Activated naive CD8-positive, alpha-beta T cell treated with anti-CD3 and anti-CD28 coated beads, Interleukin-2, amount 10 ng/mL, durations not matched to agents 7 days and 5 days (primary cell): Measurements from ENCODE around the gene CCDC6. TPM values are rescaled to one million over a fixed set of nuclear protein-coding genes. Genes with fewer than 3 reads are reported as not detected.

Source experiments
- ATAC-seq: fragments of 150-1000 bp; cut with Tn5 transposase; one replicate; pipeline ENCODE4 v1.10.0; 2021; ENCODE audit warnings: low read depth, moderate library complexity
- POLR2A ChIA-PET: fragments of 350-600 bp; sonication (Branson Sonifier 250); formaldehyde crosslinking; loops from one replicate; lab custom pipeline; 2021; ENCODE audit warnings: antibody characterized with exemption; lab: Charles Lee
- DNase-seq: peaks from one replicate; pipeline ENCODE4 v3.0.0; 2021
- H3K27ac Mint-ChIP-seq: one replicate; pipeline ENCODE4 v1.8.0; 2022; ENCODE audit warnings: mild to moderate bottlenecking, mixed read lengths
- H3K27me3 Mint-ChIP-seq: one replicate; pipeline ENCODE4 v1.8.0; 2022; ENCODE audit warnings: mild to moderate bottlenecking, moderate library complexity, mixed read lengths
- H3K36me3 Mint-ChIP-seq: one replicate; pipeline ENCODE4 v1.8.0; 2021; ENCODE audit warnings: mild to moderate bottlenecking, mixed read lengths
- H3K4me1 Mint-ChIP-seq: one replicate; pipeline ENCODE4 v1.8.0; 2021; ENCODE audit warnings: mixed read lengths
- H3K4me3 Mint-ChIP-seq: one replicate; pipeline ENCODE4 v1.8.0; 2022; ENCODE audit warnings: mild to moderate bottlenecking, moderate library complexity, mixed read lengths
- H3K9me3 Mint-ChIP-seq: one replicate; pipeline ENCODE4 v1.8.0; 2021; ENCODE audit warnings: mixed read lengths
- total RNA-seq, 2 experiments: library from RNA; stranded (reverse); gene quantifications; one replicate each; pipeline ENCODE4 v1.2.3, GENCODE V29; 2021

The CCDC6 gene
- total RNA-seq, 2 experiments from 2014 or later: 20.4 to 21.4 TPM

DNA sequence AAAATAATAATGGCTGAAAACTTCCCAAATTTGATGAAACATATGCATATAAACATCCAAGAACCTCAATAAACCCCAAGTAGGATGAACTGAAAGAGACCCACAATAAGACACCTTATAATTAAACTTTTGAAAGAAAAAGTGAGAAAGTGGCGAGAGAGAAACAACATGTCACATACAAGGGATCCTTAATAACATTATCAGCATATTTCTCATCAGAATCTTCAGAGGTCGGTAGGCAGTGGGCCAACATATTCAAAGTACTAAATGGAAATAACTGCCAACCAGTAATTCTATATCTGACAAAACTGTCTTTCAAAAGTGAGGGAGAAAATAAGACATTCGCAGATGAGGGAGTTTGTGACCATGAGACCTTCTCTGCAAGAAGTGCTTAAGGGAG, 16.6 kb upstream of the CCDC6 start:
- H3K9me3 Mint-ChIP-seq: peaks cover 16% of the 10 kb centered on the region
- peaks cover 9% of the 10 kb centered on the region for H3K27me3 Mint-ChIP-seq
- ATAC-seq (no peak), DNase-seq (no peak)
- POLR2A ChIA-PET: no interaction called here
- H3K27ac Mint-ChIP-seq: no peak overlapping the region
- no peak overlapping the region for H3K4me3 Mint-ChIP-seq
- H3K36me3 Mint-ChIP-seq: peaks cover 2% of the 10 kb centered on the region
- H3K4me1 Mint-ChIP-seq: no peaks in the 10 kb centered on the region

DNA sequence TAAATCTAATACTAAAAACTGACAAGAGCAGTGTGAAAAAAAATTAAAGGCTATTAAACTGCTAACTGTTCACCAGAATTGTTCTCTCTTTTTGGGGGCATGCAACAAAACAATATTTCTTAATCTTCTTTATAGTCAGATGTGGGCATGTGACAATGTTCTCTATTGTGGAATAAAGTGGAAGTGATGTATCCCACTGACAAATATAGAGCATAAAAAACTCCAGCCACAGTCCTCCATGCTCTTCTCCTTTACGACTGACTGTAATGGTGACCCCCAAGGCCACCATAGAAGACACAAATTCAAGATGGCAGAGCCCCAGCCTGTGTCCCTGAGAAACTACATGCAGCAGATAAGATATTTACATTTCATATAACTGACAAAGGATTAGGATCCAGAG, 11.6 kb upstream of the CCDC6 start:
- Mint-ChIP-seq H3K36me3 (peaks cover 2% of the 10 kb centered on the region), H3K27ac (no peak overlapping the region), H3K4me3 (no peak overlapping the region), H3K4me1 (no peaks in the 10 kb centered on the region), H3K27me3 (peaks cover 10% of the 10 kb centered on the region), H3K9me3 (peaks cover 13% of the 10 kb centered on the region)
- DNase-seq: no peak
- POLR2A ChIA-PET: no interaction called here
- no peak for ATAC-seq

DNA sequence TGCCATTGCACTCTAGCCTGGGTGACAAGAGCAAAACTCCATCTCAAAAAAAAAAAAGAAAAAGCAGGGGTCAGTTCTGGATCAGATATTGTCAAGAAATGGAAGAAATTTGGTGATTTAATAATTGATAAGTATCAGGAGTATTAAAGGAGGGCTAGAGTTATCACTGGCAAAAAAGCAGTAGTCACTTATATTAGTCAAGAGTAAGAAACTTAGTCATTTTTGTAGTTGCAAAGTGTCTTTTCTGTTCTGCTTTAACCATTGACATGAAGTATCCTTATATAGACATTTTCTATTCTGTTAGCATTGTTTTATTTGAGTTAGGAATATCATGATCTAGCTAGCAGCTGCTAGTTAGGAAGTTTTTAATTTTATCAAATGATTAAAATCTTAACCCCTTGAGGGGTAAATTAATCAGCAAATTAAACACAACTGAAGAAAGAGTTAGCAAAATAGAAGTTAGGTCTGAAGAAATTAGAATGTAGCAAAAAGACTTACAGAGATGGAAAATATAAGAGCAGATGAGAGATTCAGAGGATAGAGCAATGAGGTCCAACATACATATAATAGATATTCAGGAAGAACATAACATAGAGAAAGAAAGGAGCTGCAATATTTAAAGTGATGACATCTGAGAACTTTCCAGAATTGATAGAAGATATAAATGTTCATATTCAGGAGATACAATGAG, 7.3 kb upstream of the CCDC6 start:
- Mint-ChIP-seq H3K4me3 (no peak overlapping the region), H3K4me1 (peaks cover 2% of the 10 kb centered on the region), H3K36me3 (no peaks in the 10 kb centered on the region), H3K9me3 (peaks cover 7% of the 10 kb centered on the region), H3K27me3 (peaks cover 5% of the 10 kb centered on the region), H3K27ac (no peak overlapping the region)
- POLR2A ChIA-PET: no interaction called here
- no peak for ATAC-seq
- no peak for DNase-seq

DNA sequence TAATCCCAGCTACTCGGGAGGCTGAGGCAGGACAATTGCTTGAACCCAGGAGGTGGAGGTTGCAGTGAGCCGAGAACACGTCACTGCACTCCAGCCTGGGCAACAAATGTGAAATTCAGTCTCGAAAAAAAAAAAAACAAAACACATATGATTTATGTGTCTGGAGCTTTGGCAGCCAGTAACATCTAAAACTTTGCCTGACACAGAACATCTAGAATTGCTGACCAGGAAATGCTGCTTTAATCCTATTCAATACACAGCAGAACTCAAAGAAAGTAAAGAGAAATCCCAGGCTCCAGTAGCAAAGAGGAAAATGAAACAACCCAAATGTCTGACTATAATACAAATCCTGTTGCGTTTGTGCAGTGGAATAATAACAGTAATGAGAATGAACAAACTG, 4.5 kb upstream of the CCDC6 start:
- ATAC-seq (no peak), DNase-seq (no peak)
- no peaks in the 10 kb centered on the region for H3K36me3 Mint-ChIP-seq
- peaks cover 5% of the 10 kb centered on the region for H3K27me3 Mint-ChIP-seq
- H3K4me1 Mint-ChIP-seq: peaks cover 18% of the 10 kb centered on the region
- H3K4me3 Mint-ChIP-seq: no peak overlapping the region
- peaks cover 7% of the 10 kb centered on the region for H3K9me3 Mint-ChIP-seq
- POLR2A ChIA-PET: no interaction called here
- no peak overlapping the region for H3K27ac Mint-ChIP-seq

DNA sequence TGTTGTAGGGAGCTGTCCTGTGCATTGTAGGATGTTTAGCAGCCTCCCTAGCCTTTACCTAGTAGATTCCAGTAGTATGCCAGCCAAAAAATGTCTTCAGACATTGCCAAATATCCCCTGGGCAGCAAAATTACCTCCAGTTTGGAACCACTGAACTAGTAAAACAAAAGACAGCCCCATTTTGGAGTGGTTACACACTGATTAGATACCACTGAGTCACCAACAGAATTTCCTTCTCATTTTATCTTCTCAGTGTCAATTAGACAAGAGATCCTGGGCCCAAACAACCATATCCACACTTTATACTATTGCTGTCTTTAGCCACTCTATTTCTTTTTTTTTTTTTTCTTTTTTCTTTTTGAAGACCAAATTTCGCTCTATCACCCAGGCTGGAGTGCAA, 3.5 kb upstream of the CCDC6 start:
- Mint-ChIP-seq H3K9me3 (peaks cover 7% of the 10 kb centered on the region), H3K36me3 (no peaks in the 10 kb centered on the region), H3K4me3 (no peak overlapping the region), H3K4me1 (peaks cover 25% of the 10 kb centered on the region), H3K27ac (no peak overlapping the region), H3K27me3 (peaks cover 2% of the 10 kb centered on the region)
- DNase-seq (no peak), ATAC-seq (no peak)
- POLR2A ChIA-PET: no interaction called here

DNA sequence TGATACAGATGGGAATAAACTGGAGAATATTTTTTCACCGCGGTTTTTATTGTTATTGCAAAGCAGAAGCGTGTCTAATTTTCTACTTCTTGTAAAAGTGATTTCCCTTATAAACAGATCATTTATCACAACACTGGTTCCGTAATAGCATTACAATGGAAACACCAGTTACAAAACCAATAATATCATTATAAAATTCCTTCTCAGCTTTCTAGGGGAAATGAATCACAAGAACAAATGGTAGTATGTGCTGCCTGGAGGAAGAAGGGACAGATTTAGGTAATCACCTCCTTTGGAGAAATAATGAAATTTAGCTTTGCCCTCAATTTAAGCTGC, 2.4 kb upstream of the CCDC6 start:
- Mint-ChIP-seq H3K4me3 (peak overlapping the region; percentile 94), H3K27ac (peak overlapping the region; percentile 96), H3K4me1 (peaks cover 34% of the 10 kb centered on the region), H3K27me3 (peaks cover under 1% of the 10 kb centered on the region), H3K36me3 (no peaks in the 10 kb centered on the region), H3K9me3 (peaks cover 6% of the 10 kb centered on the region)
- DNase-seq: no peak
- no peak for ATAC-seq
- POLR2A ChIA-PET: interaction anchor here (1.6 kb wide), 1 partner anchor 283 kb away, joined by 6 read pairs; no protein-coding TSS in a partner anchor

DNA sequence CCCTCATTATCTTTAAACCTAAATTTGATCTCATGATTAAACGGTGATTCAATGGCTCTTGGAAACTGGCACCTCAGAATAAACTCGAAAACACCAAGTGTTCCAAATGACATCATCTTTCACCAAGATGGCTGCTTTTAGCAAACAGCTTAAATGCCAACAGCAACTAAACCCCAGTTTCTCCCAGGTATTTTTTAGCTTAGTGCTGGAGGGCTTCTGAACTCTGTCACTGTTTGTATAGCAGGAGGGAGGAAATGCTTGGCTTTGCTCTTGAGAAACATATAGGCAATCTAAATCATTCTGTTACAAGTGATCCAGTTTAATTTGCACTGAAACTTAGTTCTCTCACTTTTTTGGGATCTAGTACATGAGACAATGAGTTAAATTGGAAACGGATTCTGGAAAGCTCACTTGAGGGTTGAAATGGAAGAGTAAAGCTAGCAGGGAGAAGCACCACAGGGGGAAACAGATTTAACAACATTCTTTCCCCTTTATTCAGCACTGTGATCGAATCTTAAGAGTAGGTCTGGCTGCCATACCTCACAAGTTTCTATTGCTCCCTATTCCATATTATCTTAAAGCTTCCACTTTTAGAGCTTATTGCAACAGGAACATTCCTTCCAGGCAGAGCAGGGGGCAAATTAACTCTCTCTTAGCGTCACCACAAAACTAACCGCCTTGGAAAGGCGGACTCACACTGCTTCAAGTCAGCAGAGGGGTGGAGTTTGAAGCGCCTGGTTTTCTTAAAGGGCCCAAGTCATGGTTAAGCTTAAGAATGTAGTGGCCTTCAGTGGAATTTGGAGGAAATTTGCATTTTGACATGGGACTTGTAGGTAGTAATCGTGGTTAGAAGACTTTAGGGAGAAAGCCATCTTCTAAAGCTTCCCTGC, 1.8 kb upstream of the CCDC6 start:
- H3K27ac Mint-ChIP-seq: peak overlapping the region; percentile 96
- no peaks in the 10 kb centered on the region for H3K36me3 Mint-ChIP-seq
- POLR2A ChIA-PET: interaction anchor here (0.8 to 1.6 kb wide), 2 partner anchors 35 to 282 kb away, joined by 3 to 6 read pairs; no protein-coding TSS in a partner anchor
- DNase-seq: no peak
- ATAC-seq: no peak
- peak overlapping the region; percentile 94 for H3K4me3 Mint-ChIP-seq
- H3K27me3 Mint-ChIP-seq: no peaks in the 10 kb centered on the region
- H3K9me3 Mint-ChIP-seq: peaks cover 4% of the 10 kb centered on the region
- peaks cover 37% of the 10 kb centered on the region for H3K4me1 Mint-ChIP-seq

DNA sequence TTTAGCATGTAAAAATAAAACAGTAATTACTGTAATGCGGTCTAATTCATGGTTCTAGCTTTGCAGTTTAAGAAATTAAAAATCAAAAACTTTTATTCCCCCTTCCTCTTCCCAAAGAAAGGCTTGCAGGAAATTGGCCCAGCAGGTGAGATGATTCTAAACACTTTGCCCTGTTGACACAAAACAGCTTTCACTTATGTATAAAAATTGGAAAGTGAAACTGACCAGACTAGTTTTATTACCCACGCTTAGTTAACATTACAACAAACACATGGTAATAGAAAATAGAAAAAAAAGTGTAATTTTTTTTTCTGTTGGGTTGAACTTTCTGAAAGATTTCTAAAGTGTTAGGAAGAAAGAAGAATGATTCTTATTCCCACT, 1.2 kb upstream of the CCDC6 start:
- peak overlapping the region; percentile 94 for H3K4me3 Mint-ChIP-seq
- H3K27me3 Mint-ChIP-seq: no peaks in the 10 kb centered on the region
- peaks cover under 1% of the 10 kb centered on the region for H3K9me3 Mint-ChIP-seq
- ATAC-seq: no peak
- H3K4me1 Mint-ChIP-seq: peaks cover 43% of the 10 kb centered on the region
- peaks cover 5% of the 10 kb centered on the region for H3K36me3 Mint-ChIP-seq
- POLR2A ChIA-PET: interaction anchor here (0.8 to 1.6 kb wide), 2 partner anchors 35 to 281 kb away, joined by 3 to 6 read pairs; no protein-coding TSS in a partner anchor
- no peak for DNase-seq
- H3K27ac Mint-ChIP-seq: peak overlapping the region; percentile 96

DNA sequence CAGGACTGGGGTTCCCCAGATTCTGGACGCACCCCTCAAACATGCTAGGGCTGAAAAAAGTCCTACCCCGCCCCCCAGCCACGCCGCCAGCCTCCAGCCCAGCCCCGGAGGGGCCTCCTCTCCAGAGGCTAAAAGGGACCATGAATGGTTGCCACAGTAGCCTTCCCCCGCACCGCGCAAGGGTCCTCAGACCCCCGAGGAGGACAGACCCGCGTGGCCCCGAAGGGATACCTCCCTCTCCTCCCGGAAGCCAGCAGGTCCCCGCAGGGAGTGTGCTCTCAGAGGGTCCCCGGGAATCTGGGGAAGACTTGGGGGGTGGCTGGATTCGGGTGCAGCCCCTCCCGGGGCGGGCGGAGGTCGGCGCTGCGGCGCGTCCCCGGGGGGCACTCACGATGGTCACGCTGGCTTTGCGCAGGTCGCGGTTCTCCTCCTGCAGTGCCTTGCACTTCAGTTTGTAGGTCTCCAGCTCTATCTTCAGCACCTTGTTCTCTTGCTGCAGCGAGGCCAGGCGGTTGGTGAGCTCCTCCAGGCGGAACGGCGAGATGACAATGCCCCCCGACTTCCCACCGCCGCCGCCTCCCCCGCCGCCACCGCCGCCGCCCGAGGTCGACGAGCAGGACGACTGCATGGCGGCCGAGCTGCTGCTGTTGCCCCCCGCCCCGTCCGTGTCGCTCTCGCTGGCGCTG, 482 bp downstream of the CCDC6 start:
- peak overlapping the region; percentile 83 for H3K27ac Mint-ChIP-seq
- DNase-seq (peak; percentile 47), ATAC-seq (no peak)
- H3K9me3 Mint-ChIP-seq: no peaks in the 10 kb centered on the region
- H3K4me1 Mint-ChIP-seq: peaks cover 49% of the 10 kb centered on the region
- peaks cover 11% of the 10 kb centered on the region for H3K36me3 Mint-ChIP-seq
- POLR2A ChIA-PET: interaction anchor here (0.6 to 2.4 kb wide), 12 partner anchors 11 to 1757 kb away, joined by 3 to 18 read pairs (median 4); no protein-coding TSS in a partner anchor
- H3K4me3 Mint-ChIP-seq: peak overlapping the region; percentile 94
- H3K27me3 Mint-ChIP-seq: no peaks in the 10 kb centered on the region

DNA sequence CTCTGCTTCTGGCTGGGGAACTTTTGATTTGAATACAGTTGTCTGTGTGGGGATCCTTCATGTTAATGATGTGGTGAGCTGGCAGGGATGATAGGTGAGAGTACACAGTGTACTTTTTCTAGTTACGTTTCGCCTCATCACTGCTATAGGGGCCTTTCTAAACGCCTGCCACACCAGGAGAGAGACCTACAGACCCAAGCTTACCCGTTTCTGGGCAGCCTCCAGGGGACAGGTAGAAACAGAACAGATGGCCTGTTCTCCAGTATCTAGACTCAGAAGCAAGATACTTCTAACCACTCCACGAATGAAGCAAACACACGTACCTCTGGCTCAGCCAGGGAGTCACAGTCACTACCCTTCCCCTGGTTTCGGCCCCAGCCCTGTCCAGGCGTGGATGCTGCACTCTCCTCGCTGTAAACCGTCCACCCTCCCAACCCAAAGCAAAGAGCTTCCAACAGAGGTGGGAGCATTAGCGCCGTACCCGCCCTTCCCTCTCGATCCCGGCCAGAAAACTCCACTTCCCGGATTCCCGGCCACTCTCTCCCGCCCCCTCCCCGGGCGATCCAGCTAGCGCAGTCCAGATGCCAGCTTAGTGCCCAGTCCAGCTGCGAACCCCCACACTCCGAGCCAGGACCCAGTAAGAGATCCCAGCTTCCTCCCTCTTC, 1.2 kb downstream of the CCDC6 start:
- no peak for DNase-seq
- Mint-ChIP-seq H3K27me3 (no peaks in the 10 kb centered on the region), H3K4me1 (peaks cover 51% of the 10 kb centered on the region), H3K9me3 (no peaks in the 10 kb centered on the region), H3K27ac (peak overlapping the region; percentile 83), H3K4me3 (peak overlapping the region; percentile 94), H3K36me3 (peaks cover 13% of the 10 kb centered on the region)
- POLR2A ChIA-PET: interaction anchor here (0.9 to 2.4 kb wide), 8 partner anchors 17 to 70 kb away, joined by 3 to 18 read pairs (median 9); no protein-coding TSS in a partner anchor
- ATAC-seq: no peak

DNA sequence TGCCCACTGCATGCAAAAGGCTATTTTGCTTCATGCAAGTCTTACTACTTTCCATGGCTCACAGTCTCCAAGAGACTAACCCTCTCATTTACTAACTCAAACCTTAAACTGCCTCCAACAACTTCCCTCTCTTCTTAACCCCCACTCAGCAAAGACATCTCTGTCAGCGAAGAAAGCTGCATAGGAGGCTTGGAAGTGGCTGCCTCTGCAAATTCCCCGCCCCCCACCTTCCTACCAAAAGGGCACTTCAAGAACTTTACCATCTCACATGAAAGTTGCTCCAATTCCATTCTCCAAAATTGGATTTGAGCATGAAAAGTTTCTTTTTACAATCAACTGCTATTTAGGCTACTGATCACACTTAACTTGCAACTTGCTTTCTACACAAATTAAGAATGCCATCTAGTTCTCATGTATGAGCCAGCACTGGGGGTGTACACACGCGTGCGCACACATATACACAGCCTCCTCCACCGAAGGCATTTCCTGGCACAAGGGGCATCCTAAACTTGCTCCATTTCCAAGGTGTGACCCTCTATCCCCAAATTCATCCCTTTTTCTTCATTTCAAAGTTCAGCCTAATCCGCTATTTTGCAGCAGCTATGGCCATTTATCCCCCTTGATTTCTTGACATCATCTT, 1.8 kb downstream of the CCDC6 start:
- H3K36me3 Mint-ChIP-seq: peaks cover 19% of the 10 kb centered on the region
- peaks cover 56% of the 10 kb centered on the region for H3K4me1 Mint-ChIP-seq
- H3K27ac Mint-ChIP-seq: peak overlapping the region; percentile 83
- no peak for DNase-seq
- H3K4me3 Mint-ChIP-seq: peak overlapping the region; percentile 94
- POLR2A ChIA-PET: interaction anchor here (0.9 to 2.4 kb wide), 4 partner anchors 19 to 49 kb away, joined by 3 to 11 read pairs (median 6); no protein-coding TSS in a partner anchor
- ATAC-seq: no peak
- no peaks in the 10 kb centered on the region for H3K9me3 Mint-ChIP-seq
- H3K27me3 Mint-ChIP-seq: no peaks in the 10 kb centered on the region

DNA sequence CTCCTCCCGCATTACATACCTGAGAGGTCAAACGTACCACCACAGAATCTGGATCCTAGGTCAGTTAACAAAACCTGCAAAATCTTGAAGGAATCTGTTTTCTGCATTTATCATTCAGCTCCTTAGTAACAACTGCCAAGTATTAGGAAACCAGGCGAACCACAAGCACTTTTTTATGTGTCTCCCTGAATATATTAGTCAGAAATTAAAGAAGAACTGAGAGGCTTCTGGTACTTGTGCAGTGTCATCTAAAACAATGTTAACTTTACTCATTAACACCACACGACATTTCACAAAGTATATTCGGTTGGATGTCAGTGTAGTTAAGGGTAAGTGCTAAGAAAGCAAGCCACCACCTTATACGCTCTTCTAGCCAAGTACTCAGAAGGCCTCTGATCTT, 2.5 kb downstream of the CCDC6 start:
- POLR2A ChIA-PET: no interaction called here
- Mint-ChIP-seq H3K4me1 (peaks cover 58% of the 10 kb centered on the region), H3K36me3 (peaks cover 19% of the 10 kb centered on the region), H3K27ac (no peak overlapping the region), H3K27me3 (no peaks in the 10 kb centered on the region), H3K9me3 (no peaks in the 10 kb centered on the region), H3K4me3 (peak overlapping the region; percentile 94)
- ATAC-seq: no peak
- DNase-seq: no peak
